Naive thymus-derived CD4-positive, alpha-beta T cell (primary cell): ENCODE data around the gene RGS6. TPM values are rescaled to one million over a fixed set of nuclear protein-coding genes. Genes with fewer than 3 reads are reported as not detected.
A peak's percentile ranks its signal among the peaks of the same experiment; 100 is the strongest.

Source experiments
- ATAC-seq: fragments of 150-1000 bp; cut with Tn5 transposase; 2 replicates; pipeline ENCODE4 v1.10.0; 2021; ENCODE audit warnings: mild to moderate bottlenecking, moderate library complexity
- CTCF ChIA-PET: fragments of 350-600 bp; sonication (Branson Sonifier 250); formaldehyde crosslinking; loops from one replicate; lab custom pipeline; 2021; ENCODE audit warnings: antibody characterized with exemption; lab: Charles Lee
- POLR2A ChIA-PET: fragments of 350-600 bp; sonication (Branson Sonifier 250); formaldehyde crosslinking; loops from one replicate; lab custom pipeline; 2021; ENCODE audit warnings: antibody characterized with exemption, inconsistent platforms; lab: Charles Lee
- DNase-seq, 9 donors: peaks; one replicate each; pipeline versions ENCODE4 v3.0.0 to v3.0.0-alpha.2; 2020 to 2022; ENCODE audit warnings: mixed read lengths in 1 of 9
- H3K27ac ChIP-seq: one replicate; pipeline ENCODE4 v1.7.0; 2013; ENCODE audit warnings: mild to moderate bottlenecking, low read depth, low read length, moderate library complexity
- H3K27me3 ChIP-seq, 2 donors: one replicate each; pipeline ENCODE4 v1.7.0; 2013; ENCODE audit warnings: low read length in 2 of 2, mild to moderate bottlenecking in 2 of 2, moderate library complexity in 2 of 2; ENCODE audit not compliant: control insufficient read depth in 2 of 2, insufficient read depth in 2 of 2
- H3K36me3 ChIP-seq, 3 experiments: 1 replicate in 2 of 3; 2 replicates in 1 of 3; pipeline ENCODE4 v1.7.0; 2013; ENCODE audit warnings: low read length in 3 of 3, mild to moderate bottlenecking in 3 of 3, moderate library complexity in 1 of 3; ENCODE audit not compliant: insufficient read depth in 3 of 3, control insufficient read depth in 2 of 3
- H3K4me1 ChIP-seq, 2 donors: one replicate each; pipeline ENCODE4 v1.7.0; 2013; ENCODE audit warnings: low read length in 2 of 2, mild to moderate bottlenecking in 2 of 2, moderate library complexity in 1 of 2; ENCODE audit not compliant: control insufficient read depth in 2 of 2, insufficient read depth in 2 of 2
- H3K4me3 ChIP-seq: 2 replicates; pipeline ENCODE4 v1.7.0; 2013; ENCODE audit warnings: mild to moderate bottlenecking, low read length
- H3K9me3 ChIP-seq, 3 experiments: 1 replicate in 2 of 3; 2 replicates in 1 of 3; pipeline ENCODE4 v1.7.0; 2013; ENCODE audit warnings: low read length in 3 of 3; ENCODE audit not compliant: control insufficient read depth in 2 of 3
- H3K27ac Mint-ChIP-seq, 9 donors: one replicate each; pipeline ENCODE4 v1.8.0; 2020 to 2022; ENCODE audit warnings: mixed read lengths in 9 of 9, mild to moderate bottlenecking in 8 of 9, moderate library complexity in 5 of 9, inconsistent platforms in 2 of 9
- H3K27me3 Mint-ChIP-seq, 5 donors: one replicate each; pipeline ENCODE4 v1.8.0; 2021 to 2022; ENCODE audit warnings: mixed read lengths in 5 of 5, mild to moderate bottlenecking in 1 of 5
- H3K36me3 Mint-ChIP-seq, 5 donors: one replicate each; pipeline ENCODE4 v1.8.0; 2020 to 2022; ENCODE audit warnings: mixed read lengths in 5 of 5, mild to moderate bottlenecking in 3 of 5, inconsistent platforms in 1 of 5
- H3K4me1 Mint-ChIP-seq, 7 donors: one replicate each; pipeline ENCODE4 v1.8.0; 2020 to 2022; ENCODE audit warnings: mixed read lengths in 7 of 7, mild to moderate bottlenecking in 3 of 7, inconsistent platforms in 1 of 7
- H3K4me3 Mint-ChIP-seq, 10 donors: one replicate each; pipeline ENCODE4 v1.8.0; 2020 to 2022; ENCODE audit warnings: mild to moderate bottlenecking in 10 of 10, mixed read lengths in 10 of 10, moderate library complexity in 6 of 10, inconsistent platforms in 2 of 10
- H3K9me3 Mint-ChIP-seq, 11 donors: one replicate each; pipeline ENCODE4 v1.8.0; 2020 to 2022; ENCODE audit warnings: mixed read lengths in 11 of 11, mild to moderate bottlenecking in 4 of 11, inconsistent platforms in 1 of 11, moderate library complexity in 1 of 11
- intact Hi-C, 2 donors: fragments of 100-400 bp; cut with micrococcal nuclease; formaldehyde crosslinking; loops; one replicate each; pipeline ENCODE4 v1.15.1; 2023
- polyA plus RNA-seq, 2 donors: library from polyadenylated mRNA; unstranded; fragments of 300-500 nt; fragmentation: Illumina TruSeq; gene quantifications; one replicate each; pipeline ENCODE4 v1.2.3, GENCODE V29; 2021
- total RNA-seq, 6 experiments: library from RNA in 5 of 6; stranded (reverse) in 5 of 6; gene quantifications; 1 replicate in 5 of 6; 2 replicates in 1 of 6; pipeline ENCODE4 v1.2.3 and lab custom pipeline; 2021 to 2026

The RGS6 gene
- total and polyA plus RNA-seq, 7 experiments from 2014 or later: 0.29 to 0.97 TPM; not detected in 5

DNA sequence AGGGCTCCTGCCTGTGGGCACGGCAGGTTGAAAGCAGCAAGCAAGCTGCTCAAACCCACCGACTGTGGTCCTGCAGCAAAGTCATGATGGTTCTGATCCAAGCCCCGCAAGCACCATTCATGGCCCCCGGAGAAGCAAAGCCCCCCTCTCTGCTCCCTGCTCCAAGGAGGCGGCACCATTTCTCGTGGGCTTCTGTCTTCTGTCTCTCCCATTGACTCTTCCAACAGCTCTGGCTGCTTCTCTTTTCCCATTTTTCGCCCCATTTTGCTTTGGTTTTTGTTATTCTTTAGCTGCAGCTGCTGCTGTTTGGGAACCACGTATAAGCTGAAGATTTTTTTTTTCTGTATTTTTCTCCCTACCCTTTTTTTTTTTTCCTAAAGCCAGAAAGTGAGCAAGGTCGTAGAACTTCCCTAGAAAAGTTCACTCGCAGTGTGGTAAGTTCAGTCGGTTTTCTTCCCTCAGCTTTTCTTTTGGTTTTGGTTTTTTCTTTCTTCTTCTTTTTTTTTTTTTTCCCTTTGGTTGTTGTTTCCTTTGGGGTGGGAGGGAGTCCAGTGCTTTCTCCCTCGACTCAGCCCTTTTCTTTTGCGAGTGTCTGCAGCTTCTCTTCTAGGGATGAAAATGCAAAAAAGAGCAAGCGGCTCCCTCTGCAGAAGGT lies 607.6 kb downstream of the RGS6 start:
- no peak overlapping the region for H3K4me3 ChIP-seq
- peak overlapping the region in 2 of 10 donors; percentile 14 to 21 for H3K4me3 Mint-ChIP-seq
- peaks cover 18% of the 10 kb centered on the region in 2 donors for H3K4me1 ChIP-seq
- ChIA-PET CTCF (interaction anchor here (0.6 to 1.3 kb wide), 2 partner anchors 364 to 1275 kb away, joined by 3 to 4 read pairs; no protein-coding TSS in a partner anchor), POLR2A (no interaction called here)
- no peak overlapping the region for H3K27ac ChIP-seq
- no peak for ATAC-seq
- H3K4me1 Mint-ChIP-seq: peaks cover 26 to 46% (median 33%) of the 10 kb centered on the region in 7 donors
- H3K9me3 ChIP-seq: no peaks in the 10 kb centered on the region
- H3K27me3 ChIP-seq: no peaks in the 10 kb centered on the region
- intact Hi-C loops: no loop called here
- H3K27ac Mint-ChIP-seq: peak overlapping the region in 1 of 9 donors; percentile 39
- H3K9me3 Mint-ChIP-seq: peaks cover 0 to 6% (median under 1%) of the 10 kb centered on the region in 11 donors
- peaks cover 0 to 17% (median 4%) of the 10 kb centered on the region in 5 donors for H3K36me3 Mint-ChIP-seq
- H3K27me3 Mint-ChIP-seq: peaks cover 0 to 46% (median 0%) of the 10 kb centered on the region in 5 donors
- no peak for DNase-seq
- H3K36me3 ChIP-seq: no peaks in the 10 kb centered on the region

GRCh38 chr14:72540836-72541235 lies 608.6 kb downstream of the RGS6 start:
- DNase-seq (no peak), ATAC-seq (no peak)
- no peaks in the 10 kb centered on the region for H3K9me3 ChIP-seq
- no peak overlapping the region for H3K27ac Mint-ChIP-seq
- H3K4me3 ChIP-seq: no peak overlapping the region
- ChIA-PET POLR2A (no interaction called here), CTCF (no interaction called here)
- no peak overlapping the region for H3K27ac ChIP-seq
- intact Hi-C loops: no loop called here
- no peaks in the 10 kb centered on the region for H3K36me3 ChIP-seq
- H3K4me1 ChIP-seq: peaks cover 7% of the 10 kb centered on the region in 2 donors
- H3K4me3 Mint-ChIP-seq: no peak overlapping the region
- H3K36me3 Mint-ChIP-seq: peaks cover 0 to 12% (median 0%) of the 10 kb centered on the region in 5 donors
- no peaks in the 10 kb centered on the region for H3K27me3 ChIP-seq
- H3K27me3 Mint-ChIP-seq: peaks cover 0 to 52% (median 0%) of the 10 kb centered on the region in 5 donors
- H3K9me3 Mint-ChIP-seq: no peaks in the 10 kb centered on the region
- peaks cover 16 to 44% (median 26%) of the 10 kb centered on the region in 7 donors for H3K4me1 Mint-ChIP-seq

GRCh38 chr14:72541546-72541945 lies 609.3 kb downstream of the RGS6 start:
- H3K4me1 Mint-ChIP-seq: peaks cover 9 to 39% (median 19%) of the 10 kb centered on the region in 7 donors

DNA sequence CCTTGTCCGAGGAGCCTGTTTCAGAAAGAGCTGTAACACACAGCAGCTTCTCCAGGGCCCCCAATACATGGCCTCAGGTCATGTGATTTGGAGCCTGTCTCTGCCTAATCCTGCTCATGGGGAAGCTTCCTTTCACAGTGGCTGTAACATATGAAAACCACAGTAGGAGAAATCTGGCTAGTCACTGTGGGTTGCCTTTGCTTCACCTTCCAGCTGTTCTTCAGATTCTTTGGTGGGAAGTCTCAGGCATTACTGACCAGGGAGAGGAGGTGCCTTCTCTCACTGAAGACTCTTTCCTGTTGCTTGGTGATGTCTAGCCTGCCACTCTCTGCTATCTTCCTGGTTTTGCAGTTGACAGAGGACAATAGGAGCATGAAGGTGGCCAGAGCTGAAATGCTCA lies 611.1 kb downstream of the RGS6 start:
- POLR2A ChIA-PET: no interaction called here
- peak; percentile 42 for ATAC-seq
- H3K4me3 ChIP-seq: no peak overlapping the region
- CTCF ChIA-PET: no interaction called here
- peaks cover 0 to 36% (median 12%) of the 10 kb centered on the region in 7 donors for H3K4me1 Mint-ChIP-seq
- no peaks in the 10 kb centered on the region for H3K27me3 ChIP-seq
- H3K9me3 ChIP-seq: no peaks in the 10 kb centered on the region
- H3K27ac Mint-ChIP-seq: no peak overlapping the region
- H3K36me3 ChIP-seq: no peaks in the 10 kb centered on the region
- peaks cover 0 to 52% (median 0%) of the 10 kb centered on the region in 5 donors for H3K27me3 Mint-ChIP-seq
- intact Hi-C loops: no loop called here
- H3K36me3 Mint-ChIP-seq: peaks cover 0 to 4% (median 0%) of the 10 kb centered on the region in 5 donors
- H3K4me3 Mint-ChIP-seq: no peak overlapping the region
- no peaks in the 10 kb centered on the region for H3K9me3 Mint-ChIP-seq
- no peak for DNase-seq
- H3K27ac ChIP-seq: no peak overlapping the region
- no peaks in the 10 kb centered on the region for H3K4me1 ChIP-seq

More at GRCh38 chr14:72541546-72541945, 609.3 kb downstream of the RGS6 start:
- H3K4me3 Mint-ChIP-seq: no peak overlapping the region
- POLR2A ChIA-PET: no interaction called here
- Histone ChIP-seq H3K36me3 (no peaks in the 10 kb centered on the region), H3K4me1 (peaks cover under 1% of the 10 kb centered on the region in 2 donors), H3K9me3 (no peaks in the 10 kb centered on the region), H3K4me3 (no peak overlapping the region), H3K27ac (no peak overlapping the region), H3K27me3 (no peaks in the 10 kb centered on the region)
- ATAC-seq: no peak
- peaks cover 0 to 9% (median 0%) of the 10 kb centered on the region in 5 donors for H3K36me3 Mint-ChIP-seq
- H3K27ac Mint-ChIP-seq: no peak overlapping the region
- DNase-seq: no peak
- CTCF ChIA-PET: interaction anchor here (0.5 kb wide), 1 partner anchor 524 kb away, joined by 3 read pairs; no protein-coding TSS in a partner anchor
- peaks cover 0 to 53% (median 0%) of the 10 kb centered on the region in 5 donors for H3K27me3 Mint-ChIP-seq
- intact Hi-C loops: no loop called here
- H3K9me3 Mint-ChIP-seq: no peaks in the 10 kb centered on the region

DNA sequence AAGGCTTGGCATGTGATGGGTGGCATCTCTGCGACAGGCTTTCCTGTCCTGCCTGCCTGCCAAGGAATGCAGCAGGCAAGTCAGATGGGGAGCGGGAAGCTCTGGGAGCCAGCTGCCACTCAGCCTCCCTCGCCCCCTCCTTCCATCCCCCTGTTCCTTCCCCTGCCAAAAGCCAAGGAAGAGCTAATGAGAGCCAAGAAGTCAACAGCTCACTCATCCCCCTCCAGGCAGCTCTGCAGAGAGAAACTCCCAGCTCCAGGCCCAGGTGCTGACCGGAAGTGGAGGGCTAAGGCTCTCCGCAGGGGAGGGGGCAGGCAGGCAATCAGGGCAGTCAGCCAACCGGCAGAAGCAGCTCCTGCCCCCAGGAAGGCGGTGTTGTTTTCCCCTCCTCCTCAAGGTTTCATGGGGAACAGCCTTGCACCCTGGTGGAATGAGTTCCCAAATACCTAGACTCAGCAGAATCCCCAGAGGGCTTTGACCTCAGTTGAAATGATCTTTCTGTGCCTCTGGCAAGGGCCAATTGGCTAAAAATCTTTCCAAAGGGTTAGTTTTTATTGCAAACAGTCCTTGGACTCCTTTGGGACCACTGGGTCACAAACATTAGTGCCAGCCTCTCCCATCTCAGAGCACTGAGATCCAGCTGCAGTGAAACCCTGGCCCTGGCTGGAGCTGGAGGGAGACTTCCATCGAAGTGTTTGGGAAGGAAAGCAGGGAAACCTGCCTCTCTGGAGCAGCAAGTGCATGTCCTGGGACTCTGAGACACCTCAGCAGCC lies 612.6 kb downstream of the RGS6 start:
- ATAC-seq (no peak), DNase-seq (no peak)
- Mint-ChIP-seq H3K4me3 (no peak overlapping the region), H3K4me1 (peaks cover 0 to 31% (median 5%) of the 10 kb centered on the region in 7 donors), H3K36me3 (peaks cover 0 to 4% (median 0%) of the 10 kb centered on the region in 5 donors), H3K27me3 (peaks cover 0 to 51% (median 0%) of the 10 kb centered on the region in 5 donors), H3K27ac (no peak overlapping the region), H3K9me3 (no peaks in the 10 kb centered on the region)
- Histone ChIP-seq H3K27ac (no peak overlapping the region), H3K27me3 (no peaks in the 10 kb centered on the region), H3K4me3 (no peak overlapping the region), H3K9me3 (no peaks in the 10 kb centered on the region), H3K36me3 (no peaks in the 10 kb centered on the region), H3K4me1 (no peaks in the 10 kb centered on the region)
- intact Hi-C loops: no loop called here
- POLR2A ChIA-PET: no interaction called here
- CTCF ChIA-PET: no interaction called here

DNA sequence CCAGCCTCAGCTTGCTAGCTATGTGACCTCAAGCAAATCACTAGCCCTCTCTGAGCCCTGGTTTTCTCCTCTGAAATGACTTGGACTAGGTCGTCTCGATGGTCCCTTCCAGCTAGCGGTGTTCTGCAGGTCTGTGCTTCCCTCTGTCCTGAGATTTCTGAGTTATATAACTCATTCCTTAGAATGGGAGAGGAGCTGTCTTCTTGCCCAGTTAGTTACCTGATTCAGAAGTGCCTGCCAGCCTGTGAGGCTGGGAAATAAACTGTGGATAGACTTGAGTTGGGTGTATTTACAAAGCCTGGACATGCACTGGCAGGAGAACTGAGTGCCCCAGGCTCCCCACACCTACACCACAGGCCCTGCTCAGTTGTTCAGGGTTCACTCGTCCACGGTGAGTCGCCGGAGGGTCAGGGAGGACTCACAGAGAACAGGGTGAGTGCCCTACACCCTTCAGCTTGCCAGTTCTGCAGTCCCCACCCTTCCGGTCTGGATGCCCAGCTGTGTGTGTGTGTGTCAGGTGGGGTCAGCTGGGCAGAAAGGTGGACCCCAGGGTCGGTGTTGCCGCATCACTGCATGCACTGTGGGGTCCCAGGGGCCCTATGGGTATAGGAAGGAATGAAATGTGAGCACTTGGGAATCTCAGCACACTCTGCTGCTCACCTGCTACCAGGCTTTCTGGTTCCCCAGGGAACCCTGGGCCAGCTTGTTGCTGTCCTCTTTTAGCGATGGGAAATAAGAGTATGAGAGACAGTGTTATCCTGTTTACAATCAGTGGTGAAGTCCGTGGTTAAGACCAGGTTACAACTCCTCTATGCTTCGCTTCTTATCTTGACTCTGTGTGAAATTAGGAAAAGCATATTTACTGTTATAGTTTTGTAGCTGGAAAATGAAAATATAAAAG lies 613.4 kb downstream of the RGS6 start:
- intact Hi-C loops: no loop called here
- peaks cover 0 to 3% (median 0%) of the 10 kb centered on the region in 5 donors for H3K36me3 Mint-ChIP-seq
- Histone ChIP-seq H3K27me3 (no peaks in the 10 kb centered on the region), H3K4me3 (no peak overlapping the region), H3K9me3 (no peaks in the 10 kb centered on the region), H3K4me1 (no peaks in the 10 kb centered on the region), H3K36me3 (no peaks in the 10 kb centered on the region), H3K27ac (no peak overlapping the region)
- H3K27me3 Mint-ChIP-seq: peaks cover 0 to 52% (median 0%) of the 10 kb centered on the region in 5 donors
- peaks cover 0 to 27% (median 0%) of the 10 kb centered on the region in 7 donors for H3K4me1 Mint-ChIP-seq
- ATAC-seq (no peak), DNase-seq (no peak)
- H3K4me3 Mint-ChIP-seq: no peak overlapping the region
- H3K9me3 Mint-ChIP-seq: no peaks in the 10 kb centered on the region
- no peak overlapping the region for H3K27ac Mint-ChIP-seq
- ChIA-PET POLR2A (no interaction called here), CTCF (no interaction called here)
